Measurements from ENCODE around the gene LDAF1. TPM values are rescaled to one million over a fixed set of nuclear protein-coding genes. Genes with fewer than 3 reads are reported as not detected.
"Not testable (repeated sequence)": the region's sequence is repeated elsewhere in the genome, so short reads cannot be mapped to it uniquely, and the experiment has no call there.

LDAF1 gene
- total RNA-seq = 17.6 to 46.6 TPM (median 43.2 TPM) in 3 replicates
- long read RNA-seq, transcript TMEM159-202 (5 exons, 1,812 nt) = minor isoform, 6 of 35 reads
- long read RNA-seq, transcript TMEM159-201 (5 exons, 2,014 nt) = major isoform, 25 of 35 reads
- long read RNA-seq, partial matches to known transcripts = 1 of 35 reads
- long read RNA-seq, other reads (novel, unspliced or antisense) = 2 of 35 reads

DNA sequence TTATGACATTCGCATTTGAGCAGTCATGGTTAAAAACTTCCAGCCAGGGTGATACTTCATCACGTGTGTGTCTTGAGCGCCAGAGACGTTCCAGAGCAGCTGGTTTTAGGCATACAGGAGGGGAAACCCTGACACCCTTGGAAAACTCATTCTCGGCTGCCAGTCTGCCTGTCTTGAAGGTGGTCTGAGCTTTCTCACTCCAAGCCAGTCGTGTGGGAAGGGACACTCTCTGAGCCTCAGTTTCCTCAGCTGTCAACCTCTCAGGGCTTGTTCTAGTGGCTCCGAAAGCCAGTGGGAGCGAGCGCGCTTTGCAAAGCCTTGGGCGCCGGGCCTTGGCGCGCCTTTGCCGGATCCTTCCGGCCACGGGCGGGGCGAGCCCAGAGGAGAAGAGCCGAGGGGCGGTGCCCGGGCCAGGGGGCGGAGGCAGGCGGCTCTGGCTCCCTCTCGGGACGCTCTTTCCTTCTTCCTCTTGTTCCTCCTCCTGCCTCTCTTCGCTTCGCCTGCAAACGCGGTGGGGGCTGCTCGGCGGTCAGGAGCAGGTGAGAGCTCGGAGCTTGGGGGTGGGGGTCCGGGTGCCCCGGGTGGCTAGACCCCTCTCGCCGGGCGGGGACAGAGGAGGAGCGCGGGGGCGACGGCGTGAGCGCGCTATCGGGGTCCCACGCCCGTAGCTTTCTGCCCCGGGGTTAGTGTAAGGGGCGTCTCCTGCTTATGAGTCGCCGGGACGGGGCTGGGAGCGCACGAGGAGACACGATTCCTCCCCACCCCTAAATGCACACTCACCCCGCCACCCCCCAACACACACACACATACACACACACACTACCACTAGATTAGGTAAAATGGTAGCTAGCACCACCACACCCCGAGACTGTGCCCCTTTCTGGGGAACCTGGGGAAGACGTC, at the start of gene LDAF1:
Gene LDAF1 (plus strand): TSS at position 467 of the 903 bp plus-strand sequence. CDS start 2,509 bp downstream, outside the sequence.
- Mint-ChIP-seq H3K27me3 (ENCODE audit: low read depth) (no peaks in the 10 kb centered on the region), H3K9me3 (ENCODE audit: low read depth) (no peaks in the 10 kb centered on the region), H3K36me3 (ENCODE audit: low read depth) (peaks cover 11% of the 10 kb centered on the region), H3K4me1 (ENCODE audit: low read depth) (peaks cover 51% of the 10 kb centered on the region), H3K27ac (ENCODE audit: unreplicated experiment) (peak within 1 kb of the TSS; percentile 88), H3K4me3 (ENCODE audit: unreplicated experiment) (peak within 1 kb of the TSS; percentile 83)
- DNase-seq (ENCODE audit: low spot score) = no peak
- TF ChIP-seq CTCF (IDR thresholded peaks at IDR 0.05) = peak; percentile 20

DNA sequence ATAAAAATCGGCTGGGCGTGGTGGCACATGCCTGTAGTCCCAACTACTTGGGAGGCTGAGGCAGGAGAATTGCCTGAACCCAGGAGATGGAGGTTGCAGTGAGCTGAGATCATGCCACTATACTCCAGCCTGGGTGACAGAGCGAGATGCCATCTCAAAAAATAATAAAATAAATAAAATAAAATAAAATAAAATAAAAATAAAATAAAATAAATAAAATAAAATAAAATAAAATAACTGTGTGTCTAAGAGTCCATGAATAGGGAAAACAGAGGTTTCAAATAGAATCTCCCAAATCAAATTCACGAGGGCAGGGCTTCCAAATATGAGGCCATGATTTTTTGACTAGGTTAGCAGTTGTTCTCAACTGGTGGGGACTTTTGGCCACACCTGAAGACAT, 42.9 kb upstream of the LDAF1 start:
- not testable (repeated sequence) for H3K27me3 Mint-ChIP-seq (ENCODE audit: low read depth); H3K4me1 Mint-ChIP-seq (ENCODE audit: low read depth); H3K36me3 Mint-ChIP-seq (ENCODE audit: low read depth); H3K9me3 Mint-ChIP-seq (ENCODE audit: low read depth); H3K27ac Mint-ChIP-seq (ENCODE audit: unreplicated experiment); DNase-seq (ENCODE audit: low spot score); H3K4me3 Mint-ChIP-seq (ENCODE audit: unreplicated experiment)

- Mint-ChIP-seq H3K4me3 (ENCODE audit: unreplicated experiment) (no peak overlapping the region), H3K4me1 (ENCODE audit: low read depth) (peaks cover 4% of the 10 kb centered on the region), H3K27ac (ENCODE audit: unreplicated experiment) (no peak overlapping the region), H3K27me3 (ENCODE audit: low read depth) (no peaks in the 10 kb centered on the region), H3K36me3 (ENCODE audit: low read depth) (no peaks in the 10 kb centered on the region), H3K9me3 (ENCODE audit: low read depth) (no peaks in the 10 kb centered on the region)
- TF ChIP-seq CTCF (IDR thresholded peaks at IDR 0.05) = no peak
- no peak for DNase-seq (ENCODE audit: low spot score)
Measured at GRCh38 chr16:21116148-21116693, 42.3 kb upstream of the LDAF1 start.

GRCh38 chr16:21117567-21117966, 40.9 kb upstream of the LDAF1 start:
- peaks cover 4% of the 10 kb centered on the region for H3K4me1 Mint-ChIP-seq (ENCODE audit: low read depth)
- H3K4me3 Mint-ChIP-seq (ENCODE audit: unreplicated experiment) = no peak overlapping the region
- no peaks in the 10 kb centered on the region for H3K36me3 Mint-ChIP-seq (ENCODE audit: low read depth)
- no peak overlapping the region for H3K27ac Mint-ChIP-seq (ENCODE audit: unreplicated experiment)
- H3K9me3 Mint-ChIP-seq (ENCODE audit: low read depth) = no peaks in the 10 kb centered on the region
- no peaks in the 10 kb centered on the region for H3K27me3 Mint-ChIP-seq (ENCODE audit: low read depth)
- no peak for TF ChIP-seq CTCF (IDR thresholded peaks at IDR 0.05)
- no peak for DNase-seq (ENCODE audit: low spot score)

- Mint-ChIP-seq H3K4me1 (ENCODE audit: low read depth) (peaks cover 4% of the 10 kb centered on the region), H3K36me3 (ENCODE audit: low read depth) (no peaks in the 10 kb centered on the region), H3K4me3 (ENCODE audit: unreplicated experiment) (no peak overlapping the region)
Measured at GRCh38 chr16:21120976-21121520, 37.4 kb upstream of the LDAF1 start.

More at GRCh38 chr16:21120976-21121520, 37.4 kb upstream of the LDAF1 start:
- H3K27me3 Mint-ChIP-seq (ENCODE audit: low read depth) = peaks cover 16% of the 10 kb centered on the region
- no peak for TF ChIP-seq CTCF (IDR thresholded peaks at IDR 0.05)
- no peaks in the 10 kb centered on the region for H3K9me3 Mint-ChIP-seq (ENCODE audit: low read depth)
- H3K27ac Mint-ChIP-seq (ENCODE audit: unreplicated experiment) = no peak overlapping the region
- DNase-seq (ENCODE audit: low spot score) = no peak

Measured in chondrocyte (in vitro differentiated cells).